HL-60 (cell line): ENCODE data around the gene MGST1.

Experiments
- POLR2AphosphoS5 ChIP-seq: IDR thresholded peaks from 2 replicates; pipeline ENCODE4 v1.6.1; 2012; ENCODE audit warnings: low read depth
- TF ChIP-seq, protein P1 (sequence below): IDR thresholded peaks from one replicate; pipeline ENCODE4 v1.5.1; 2011; ENCODE audit warnings: low read length, control low read depth, inconsistent platforms; ENCODE audit not compliant: insufficient read depth

DNA sequence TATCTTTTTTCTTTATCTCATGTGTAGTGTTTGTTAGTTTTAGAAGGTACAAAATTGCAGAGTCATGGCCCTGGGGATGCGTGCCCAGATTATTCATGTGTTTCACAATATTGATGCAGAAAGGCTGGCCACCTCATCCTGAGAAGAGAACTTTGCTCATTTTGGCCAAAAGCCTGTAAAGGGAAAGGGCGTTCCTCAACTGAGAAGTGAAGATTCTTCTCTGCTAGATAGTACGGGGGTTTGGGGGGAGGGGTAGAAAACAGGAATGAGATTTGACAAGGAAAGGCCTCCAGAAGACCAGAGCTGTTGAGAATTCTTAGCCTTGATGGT lies 1.7 kb downstream of the MGST1 start:
- TF ChIP-seq, protein P1, sequence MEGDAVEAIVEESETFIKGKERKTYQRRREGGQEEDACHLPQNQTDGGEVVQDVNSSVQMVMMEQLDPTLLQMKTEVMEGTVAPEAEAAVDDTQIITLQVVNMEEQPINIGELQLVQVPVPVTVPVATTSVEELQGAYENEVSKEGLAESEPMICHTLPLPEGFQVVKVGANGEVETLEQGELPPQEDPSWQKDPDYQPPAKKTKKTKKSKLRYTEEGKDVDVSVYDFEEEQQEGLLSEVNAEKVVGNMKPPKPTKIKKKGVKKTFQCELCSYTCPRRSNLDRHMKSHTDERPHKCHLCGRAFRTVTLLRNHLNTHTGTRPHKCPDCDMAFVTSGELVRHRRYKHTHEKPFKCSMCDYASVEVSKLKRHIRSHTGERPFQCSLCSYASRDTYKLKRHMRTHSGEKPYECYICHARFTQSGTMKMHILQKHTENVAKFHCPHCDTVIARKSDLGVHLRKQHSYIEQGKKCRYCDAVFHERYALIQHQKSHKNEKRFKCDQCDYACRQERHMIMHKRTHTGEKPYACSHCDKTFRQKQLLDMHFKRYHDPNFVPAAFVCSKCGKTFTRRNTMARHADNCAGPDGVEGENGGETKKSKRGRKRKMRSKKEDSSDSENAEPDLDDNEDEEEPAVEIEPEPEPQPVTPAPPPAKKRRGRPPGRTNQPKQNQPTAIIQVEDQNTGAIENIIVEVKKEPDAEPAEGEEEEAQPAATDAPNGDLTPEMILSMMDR: no peak
- peak; percentile 70; the same call in 1 of the 2 replicates for TF ChIP-seq POLR2AphosphoS5
